ENCODE results near the gene TRIM4.
"Not testable (repeated sequence)": the region's sequence is repeated elsewhere in the genome, so short reads cannot be mapped to it uniquely, and the experiment has no call there.

TRIM4 gene

DNA sequence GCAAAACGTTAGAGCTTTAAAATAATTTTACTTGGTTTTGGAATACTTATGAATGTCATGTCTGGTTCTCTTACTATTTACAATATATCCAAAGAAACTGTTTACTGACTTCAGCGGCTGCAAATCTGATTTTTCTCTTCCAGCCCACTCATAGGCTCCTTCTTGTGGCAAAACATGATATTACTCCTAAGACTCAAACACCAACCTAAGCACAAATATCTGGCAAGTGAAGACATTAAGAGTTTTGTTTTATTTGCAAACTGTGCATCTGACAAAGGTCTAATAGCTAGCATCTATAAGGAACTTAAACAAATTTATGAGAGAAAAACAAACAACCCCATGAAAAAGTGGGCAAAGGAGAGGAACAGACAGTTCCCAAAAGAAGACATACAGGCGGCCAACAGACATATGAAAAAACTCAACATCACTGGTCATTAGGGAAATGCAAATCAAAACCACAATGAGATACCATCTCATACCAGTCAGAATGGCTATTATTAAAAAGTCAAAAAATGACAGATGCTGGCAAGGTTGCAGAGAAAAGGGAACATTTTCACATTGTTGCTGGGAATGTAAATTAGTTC is 30.4 kb upstream of the TRIM4 start:
- TF ChIP-seq, protein P1, sequence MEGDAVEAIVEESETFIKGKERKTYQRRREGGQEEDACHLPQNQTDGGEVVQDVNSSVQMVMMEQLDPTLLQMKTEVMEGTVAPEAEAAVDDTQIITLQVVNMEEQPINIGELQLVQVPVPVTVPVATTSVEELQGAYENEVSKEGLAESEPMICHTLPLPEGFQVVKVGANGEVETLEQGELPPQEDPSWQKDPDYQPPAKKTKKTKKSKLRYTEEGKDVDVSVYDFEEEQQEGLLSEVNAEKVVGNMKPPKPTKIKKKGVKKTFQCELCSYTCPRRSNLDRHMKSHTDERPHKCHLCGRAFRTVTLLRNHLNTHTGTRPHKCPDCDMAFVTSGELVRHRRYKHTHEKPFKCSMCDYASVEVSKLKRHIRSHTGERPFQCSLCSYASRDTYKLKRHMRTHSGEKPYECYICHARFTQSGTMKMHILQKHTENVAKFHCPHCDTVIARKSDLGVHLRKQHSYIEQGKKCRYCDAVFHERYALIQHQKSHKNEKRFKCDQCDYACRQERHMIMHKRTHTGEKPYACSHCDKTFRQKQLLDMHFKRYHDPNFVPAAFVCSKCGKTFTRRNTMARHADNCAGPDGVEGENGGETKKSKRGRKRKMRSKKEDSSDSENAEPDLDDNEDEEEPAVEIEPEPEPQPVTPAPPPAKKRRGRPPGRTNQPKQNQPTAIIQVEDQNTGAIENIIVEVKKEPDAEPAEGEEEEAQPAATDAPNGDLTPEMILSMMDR (IDR thresholded peaks at IDR 0.05; ENCODE audit: low read depth, low read length): peak; percentile 40
- in situ Hi-C loops (cut with HindIII; ENCODE audit: low sequenced_read_pairs): no loop called here
- peak; percentile 5 for DNase-seq (ENCODE audit: low read depth, low spot score)
- no peak overlapping the region for H3K4me3 ChIP-seq (ENCODE audit: low read depth, low read length)

DNA sequence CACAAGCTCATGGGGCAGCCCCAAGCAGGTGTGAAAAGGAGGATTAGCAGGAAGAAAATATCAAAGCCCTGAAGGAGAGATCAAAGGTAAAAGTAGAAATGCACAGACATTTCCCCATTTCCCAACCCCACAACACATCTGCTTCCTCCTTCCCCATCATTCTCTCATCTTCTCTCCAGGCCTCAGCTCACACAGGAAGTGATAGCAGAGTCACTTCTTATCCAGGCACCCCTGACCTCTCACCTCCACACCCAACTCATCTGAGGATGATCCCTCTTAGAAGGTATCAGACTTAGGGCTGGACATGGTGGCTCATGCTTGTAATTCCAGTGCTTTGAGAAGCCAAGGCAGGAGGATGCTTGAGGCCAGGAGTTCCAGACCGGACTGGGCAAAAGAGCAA is 28.3 kb upstream of the TRIM4 start:
- DNase-seq (ENCODE audit: low read depth, low spot score): no peak
- in situ Hi-C loops (cut with HindIII; ENCODE audit: low sequenced_read_pairs): no loop called here
- TF ChIP-seq, protein P1 (IDR thresholded peaks at IDR 0.05; ENCODE audit: low read depth, low read length): no peak
- H3K4me3 ChIP-seq (ENCODE audit: low read depth, low read length): no peak overlapping the region

DNA sequence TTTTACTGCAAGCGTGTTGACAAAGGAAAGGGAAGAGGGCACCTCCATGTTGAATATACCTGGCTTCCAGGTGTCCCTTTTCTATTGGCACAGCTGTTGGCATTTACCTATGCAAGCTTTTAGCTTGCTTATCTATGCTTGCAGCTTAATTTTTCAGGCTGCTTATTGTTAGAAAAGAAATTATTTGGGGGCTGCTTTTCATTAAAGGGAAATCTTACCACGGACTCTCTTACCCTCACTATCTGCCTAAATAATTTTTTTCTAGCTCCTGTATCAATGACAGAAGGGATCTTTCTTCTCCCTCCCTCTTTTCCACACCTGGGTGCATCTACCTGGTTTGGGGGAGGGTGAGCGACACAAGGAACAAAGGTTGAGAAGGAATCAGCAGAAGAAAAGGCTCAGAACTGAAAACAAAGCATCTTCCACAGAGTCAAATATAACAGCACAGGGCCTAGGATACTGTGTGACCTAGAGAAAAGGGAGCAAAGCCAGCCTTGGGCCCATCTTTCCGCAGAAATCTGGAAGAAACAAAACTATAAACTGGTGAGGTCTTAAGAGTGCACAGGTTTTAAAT is 25.3 kb upstream of the TRIM4 start:
- no peak overlapping the region for H3K4me3 ChIP-seq (ENCODE audit: low read depth, low read length)
- in situ Hi-C loops (cut with HindIII; ENCODE audit: low sequenced_read_pairs): no loop called here
- DNase-seq (ENCODE audit: low read depth, low spot score): no peak
- TF ChIP-seq, protein P1 (IDR thresholded peaks at IDR 0.05; ENCODE audit: low read depth, low read length): no peak

DNA sequence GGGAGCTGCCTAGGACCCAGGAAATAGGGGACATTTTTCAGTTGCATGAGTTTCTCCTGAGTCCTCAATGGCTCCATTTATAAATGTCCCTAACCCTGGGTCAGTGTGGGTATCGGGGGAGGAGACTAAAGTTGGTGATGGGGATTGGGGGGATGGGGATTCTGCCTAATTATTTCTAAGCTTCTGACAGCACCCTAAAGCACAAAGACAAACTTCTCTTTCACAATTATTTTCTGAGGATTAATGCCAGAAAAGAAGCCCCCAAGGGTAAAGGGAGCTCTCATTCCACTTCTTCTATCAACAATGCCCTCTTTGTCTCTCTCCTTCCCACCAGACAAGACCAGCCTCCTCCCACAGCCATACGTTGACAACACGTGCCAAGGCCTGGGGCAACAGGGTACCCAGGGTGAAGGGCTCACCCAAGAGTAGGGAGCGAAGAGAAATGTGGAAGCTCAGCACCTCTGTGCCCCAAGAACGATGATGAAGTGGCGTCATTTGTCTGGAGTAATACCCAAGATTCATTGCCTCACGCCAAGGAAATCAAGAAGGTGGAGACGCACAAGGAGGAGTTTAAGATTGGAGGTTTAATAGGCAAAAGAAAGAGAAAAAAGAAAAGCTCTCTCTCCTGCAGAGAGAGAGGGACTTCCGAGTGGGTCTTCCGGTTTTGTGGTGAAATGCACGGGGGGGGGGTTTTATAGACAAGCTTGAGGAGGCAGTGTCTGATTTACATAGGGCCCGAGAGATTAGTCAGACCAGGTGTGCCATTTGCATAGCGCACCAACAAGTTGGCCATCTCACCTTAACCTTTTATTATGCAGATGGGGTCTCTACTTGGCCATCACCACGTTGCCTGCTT is 24.5 kb upstream of the TRIM4 start:
- in situ Hi-C loops (cut with HindIII; ENCODE audit: low sequenced_read_pairs): no loop called here
- no peak overlapping the region for H3K4me3 ChIP-seq (ENCODE audit: low read depth, low read length)
- DNase-seq (ENCODE audit: low read depth, low spot score): no peak
- TF ChIP-seq, protein P1 (IDR thresholded peaks at IDR 0.05; ENCODE audit: low read depth, low read length): no peak

DNA sequence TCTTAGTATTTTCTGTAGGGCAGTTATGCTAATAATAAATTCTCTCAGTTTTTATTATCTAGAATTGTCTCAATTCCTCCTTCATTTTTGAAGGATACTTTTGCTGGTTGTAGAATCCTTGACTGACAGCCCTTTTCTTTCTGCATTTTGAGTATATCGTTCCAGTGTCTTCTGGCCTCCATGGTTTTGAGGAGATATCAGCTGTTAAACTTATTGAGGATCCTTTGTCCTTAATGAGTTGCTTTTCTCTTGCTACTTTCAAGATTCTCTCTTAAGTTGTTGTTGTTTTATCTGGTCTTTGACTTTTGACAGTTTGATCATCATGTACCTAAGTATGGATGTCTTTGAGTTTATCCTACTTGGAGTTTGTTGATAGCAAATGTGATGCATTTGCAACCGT is 19.0 kb upstream of the TRIM4 start:
- no peak for DNase-seq (ENCODE audit: low read depth, low spot score)
- H3K4me3 ChIP-seq (ENCODE audit: low read depth, low read length): no peak overlapping the region
- TF ChIP-seq, protein P1 (IDR thresholded peaks at IDR 0.05; ENCODE audit: low read depth, low read length): no peak
- in situ Hi-C loops (cut with HindIII; ENCODE audit: low sequenced_read_pairs): no loop called here

DNA sequence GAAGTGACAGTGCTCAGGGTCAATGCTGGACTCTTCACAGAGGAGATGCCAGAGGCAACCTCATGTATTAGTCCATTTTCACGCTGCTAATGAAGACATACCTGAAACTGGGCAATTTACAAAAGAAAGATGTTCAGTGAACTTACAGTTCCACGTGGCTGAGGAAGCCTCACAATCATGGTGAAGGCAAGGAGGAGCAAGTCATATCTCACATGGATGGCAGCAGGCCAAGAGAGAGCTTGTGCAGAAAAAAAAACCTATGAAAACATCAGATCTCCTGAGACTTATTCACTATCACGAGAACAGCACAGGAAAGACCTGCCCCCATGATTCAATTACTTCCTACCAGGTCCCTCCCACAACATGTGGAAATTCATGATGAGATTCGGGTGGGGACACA is 15.7 kb upstream of the TRIM4 start:
- not testable (repeated sequence) for H3K4me3 ChIP-seq (ENCODE audit: low read depth, low read length)

DNA sequence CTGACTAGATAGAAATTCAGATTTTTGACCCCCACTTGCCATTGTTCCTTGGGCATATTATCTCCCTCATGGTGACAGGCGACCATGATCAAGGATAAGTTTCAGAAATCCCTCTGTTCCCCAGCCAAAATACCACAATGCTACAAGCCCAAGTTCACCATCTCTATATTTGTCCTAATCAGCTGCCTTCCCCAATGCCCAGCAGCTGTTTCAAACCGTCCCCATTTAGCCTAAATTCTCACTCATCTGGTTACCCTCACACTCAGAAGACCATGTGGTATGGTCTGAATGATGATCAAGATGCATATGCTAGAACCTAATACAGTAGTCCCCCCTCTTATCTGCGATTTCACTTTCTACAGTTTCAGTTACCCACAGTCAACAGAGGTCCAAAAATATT is 11.0 kb upstream of the TRIM4 start:
- H3K4me3 ChIP-seq (ENCODE audit: low read depth, low read length): no peak overlapping the region
- in situ Hi-C loops (cut with HindIII; ENCODE audit: low sequenced_read_pairs): no loop called here
- TF ChIP-seq, protein P1 (IDR thresholded peaks at IDR 0.05; ENCODE audit: low read depth, low read length): no peak
- DNase-seq (ENCODE audit: low read depth, low spot score): no peak

More for the DNA sequence above, 15.7 kb upstream of the TRIM4 start:
- in situ Hi-C loops (cut with HindIII; ENCODE audit: low sequenced_read_pairs); DNase-seq (ENCODE audit: low read depth, low spot score): not testable (repeated sequence)

Measured in astrocyte of the spinal cord (primary cell).